RWPE2 (cell line): Measurements from ENCODE around the gene DOK6.

Experiments
- ATAC-seq: fragments of 200-7000 bp; cut with Tn5 transposase; 3 replicates; pipeline ENCODE4 v1.9.1; 2021; ENCODE audit warnings: low read depth
- DNase-seq: peaks from one replicate; pipeline ENCODE4 v3.0.0-alpha.2; 2020; ENCODE audit warnings: low spot score
- H3K27ac ChIP-seq: fragments of 450-650 bp; 2 replicates; pipeline ENCODE4 v1.5.1; 2017; ENCODE audit warnings: mild to moderate bottlenecking; ENCODE audit not compliant: poor library complexity, severe bottlenecking
- H3K27me3 ChIP-seq: fragments of 250-450 bp; sonication (Bioruptor Pico); 2 replicates; pipeline ENCODE4 v1.5.1; 2021; ENCODE audit warnings: mild to moderate bottlenecking, moderate library complexity; ENCODE audit not compliant: insufficient read depth, poor library complexity, severe bottlenecking
- H3K36me3 ChIP-seq: fragments of 250-450 bp; sonication (Bioruptor Pico); 2 replicates; pipeline ENCODE4 v1.5.1; 2020; ENCODE audit warnings: low read depth, mild to moderate bottlenecking, moderate library complexity
- H3K4me1 ChIP-seq: fragments of 250-450 bp; sonication (Bioruptor Pico); 2 replicates; pipeline ENCODE4 v1.5.1; 2021; ENCODE audit warnings: mild to moderate bottlenecking, moderate library complexity; ENCODE audit not compliant: insufficient read depth, poor library complexity, severe bottlenecking
- H3K4me3 ChIP-seq: fragments of 250-450 bp; sonication (Bioruptor Pico); 2 replicates; pipeline ENCODE4 v1.5.1; 2021; ENCODE audit warnings: mild to moderate bottlenecking, moderate library complexity; ENCODE audit not compliant: severe bottlenecking
- H3K9me3 ChIP-seq: fragments of 250-450 bp; sonication (Bioruptor Pico); 2 replicates; pipeline ENCODE4 v1.5.1; 2021; ENCODE audit warnings: mild to moderate bottlenecking, moderate library complexity; ENCODE audit not compliant: severe bottlenecking
- CTCF ChIP-seq: fragments of 450-650 bp; IDR thresholded peaks from one replicate; pipeline ENCODE4 v1.5.1; 2017; ENCODE audit warnings: mild to moderate bottlenecking, moderate library complexity; ENCODE audit not compliant: poor library complexity, severe bottlenecking

The DOK6 gene

DNA sequence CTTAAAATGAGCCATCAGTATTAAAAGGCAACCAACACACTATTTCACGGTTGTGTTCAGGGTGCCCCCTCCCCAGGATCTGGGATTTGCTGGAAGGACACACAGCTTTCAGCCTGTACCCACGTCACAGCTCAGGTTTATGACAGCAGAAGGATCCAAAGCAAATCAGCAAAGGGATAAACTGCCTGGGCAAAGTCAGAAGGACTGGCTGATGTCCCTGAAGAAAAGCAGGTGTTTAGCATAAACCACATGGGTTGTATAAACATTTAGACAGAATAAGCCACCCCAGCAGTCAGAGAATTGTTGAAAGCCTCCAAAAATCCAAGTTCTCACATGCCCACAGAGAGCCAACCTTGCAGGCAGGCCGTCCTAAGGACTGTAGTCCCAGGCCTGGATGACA lies 483.1 kb downstream of the DOK6 start:
- no peak overlapping the region for H3K27ac ChIP-seq
- no peaks in the 10 kb centered on the region for H3K36me3 ChIP-seq
- DNase-seq (no peak), ATAC-seq (no peak)
- TF ChIP-seq CTCF: no peak
- H3K9me3 ChIP-seq: no peaks in the 10 kb centered on the region
- no peak overlapping the region for H3K4me3 ChIP-seq
- H3K4me1 ChIP-seq: no peaks in the 10 kb centered on the region
- H3K27me3 ChIP-seq: no peaks in the 10 kb centered on the region

DNA sequence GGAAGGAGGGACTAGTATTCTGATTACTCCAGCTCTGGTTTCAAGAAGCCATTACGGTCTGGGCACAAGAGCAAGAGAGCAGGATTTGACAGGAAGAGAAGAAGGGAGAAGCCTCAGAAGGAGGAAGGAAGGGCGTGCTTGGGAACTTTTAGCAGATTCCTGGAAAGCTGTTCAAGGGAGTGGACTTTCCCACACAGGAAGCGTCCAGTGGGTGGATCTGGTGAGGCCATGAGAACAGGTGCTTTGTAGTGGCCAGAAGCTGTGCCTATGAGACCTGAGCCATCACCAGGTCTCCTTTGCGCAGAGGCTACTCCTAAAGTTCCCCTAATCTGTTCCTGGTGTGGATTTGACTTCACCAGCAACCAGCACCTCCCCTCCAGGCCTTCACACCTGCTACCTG lies 484.7 kb downstream of the DOK6 start:
- Histone ChIP-seq H3K36me3 (no peaks in the 10 kb centered on the region), H3K4me1 (no peaks in the 10 kb centered on the region), H3K27ac (no peak overlapping the region), H3K4me3 (no peak overlapping the region), H3K27me3 (no peaks in the 10 kb centered on the region), H3K9me3 (no peaks in the 10 kb centered on the region)
- no peak for DNase-seq
- no peak for ATAC-seq
- no peak for TF ChIP-seq CTCF

DNA sequence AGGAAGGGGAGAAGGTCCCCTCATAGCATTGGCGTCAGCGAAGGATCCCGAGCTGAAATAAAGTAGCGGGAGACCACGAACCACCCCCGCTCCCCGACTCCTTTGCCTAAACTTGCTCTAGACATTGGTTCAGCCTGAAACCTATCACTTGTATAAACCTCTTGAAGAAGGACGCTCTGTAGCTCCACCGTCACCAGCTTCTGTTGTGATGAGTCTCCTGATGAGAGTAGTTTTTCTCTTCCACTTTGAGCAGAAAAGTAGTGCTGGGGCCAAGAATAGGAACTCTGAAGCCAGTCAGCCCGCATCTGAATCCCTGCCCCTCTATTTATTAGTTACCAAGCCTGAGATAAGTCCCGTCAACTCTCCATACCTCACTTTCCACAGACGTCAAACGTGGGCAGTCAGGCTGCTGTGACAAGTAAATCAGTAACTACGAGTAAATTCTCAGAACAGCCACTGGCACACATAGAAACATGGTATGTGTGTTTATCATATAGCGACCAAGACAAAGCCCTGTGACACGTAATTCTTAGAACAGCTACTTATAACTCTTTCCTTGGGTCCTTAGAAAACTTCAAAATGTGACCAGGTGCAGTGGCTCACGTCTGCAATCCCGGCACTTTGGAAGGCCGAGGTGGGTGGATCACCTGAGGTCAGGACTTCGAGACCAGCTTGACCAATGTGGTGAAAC lies 485.3 kb downstream of the DOK6 start:
- Histone ChIP-seq H3K4me1 (no peaks in the 10 kb centered on the region), H3K27ac (no peak overlapping the region), H3K9me3 (no peaks in the 10 kb centered on the region), H3K27me3 (no peaks in the 10 kb centered on the region), H3K36me3 (no peaks in the 10 kb centered on the region), H3K4me3 (no peak overlapping the region)
- no peak for DNase-seq
- no peak for ATAC-seq
- no peak for TF ChIP-seq CTCF

DNA sequence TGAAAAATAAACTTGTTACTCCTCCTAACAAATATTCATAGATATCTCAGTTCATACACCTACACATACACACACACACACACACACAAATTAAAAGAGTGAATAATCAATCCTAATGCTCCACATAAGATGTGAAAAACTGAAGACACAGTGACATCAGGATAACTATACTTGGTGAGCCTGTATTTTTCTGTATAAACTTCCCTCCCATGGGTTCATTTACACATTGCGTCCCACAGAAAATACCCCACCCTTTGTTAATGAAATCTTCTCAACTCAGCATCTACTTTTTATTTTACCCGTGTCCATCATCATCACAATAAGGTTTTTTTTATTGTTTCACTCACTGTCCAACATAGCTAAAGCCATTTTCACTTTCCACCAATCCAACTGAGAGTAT lies 486.6 kb downstream of the DOK6 start:
- no peaks in the 10 kb centered on the region for H3K4me1 ChIP-seq
- H3K9me3 ChIP-seq: no peaks in the 10 kb centered on the region
- no peaks in the 10 kb centered on the region for H3K27me3 ChIP-seq
- DNase-seq (no peak), ATAC-seq (no peak)
- H3K36me3 ChIP-seq: no peaks in the 10 kb centered on the region
- H3K4me3 ChIP-seq: no peak overlapping the region
- no peak overlapping the region for H3K27ac ChIP-seq
- no peak for TF ChIP-seq CTCF

DNA sequence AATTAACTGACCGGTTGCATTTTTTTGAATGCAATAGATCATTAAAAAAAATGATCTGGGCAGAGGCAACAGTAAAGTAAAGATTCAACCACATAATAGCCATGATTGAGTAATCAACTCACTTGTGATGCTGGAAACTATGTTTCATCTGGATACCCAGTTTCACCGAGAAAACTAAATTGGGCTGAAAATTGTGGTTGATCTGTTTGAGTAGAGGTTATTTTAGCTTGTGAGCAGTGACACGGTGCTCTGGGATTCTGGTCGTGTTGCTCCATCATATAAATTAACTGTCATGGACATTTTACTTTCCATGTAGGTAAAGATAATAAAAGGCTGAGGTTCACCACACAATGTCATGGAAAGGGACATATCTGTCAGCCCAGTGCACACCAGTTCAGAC lies 488.3 kb downstream of the DOK6 start:
- Histone ChIP-seq H3K27ac (no peak overlapping the region), H3K36me3 (no peaks in the 10 kb centered on the region), H3K4me1 (no peaks in the 10 kb centered on the region), H3K9me3 (no peaks in the 10 kb centered on the region), H3K4me3 (no peak overlapping the region), H3K27me3 (no peaks in the 10 kb centered on the region)
- no peak for TF ChIP-seq CTCF
- no peak for ATAC-seq
- no peak for DNase-seq
